DND-41 (cell line): ENCODE data around the gene RNF182.

Experiments used
- ATAC-seq: fragments of 200-7000 bp; cut with Tn5 transposase; 3 replicates; pipeline ENCODE4 v1.9.1; 2021; ENCODE audit warnings: low read depth; ENCODE audit not compliant: insufficient read depth
- DNase-seq: peaks from one replicate; pipeline ENCODE4 v3.0.0-alpha.2; 2020
- H2AFZ ChIP-seq: 2 replicates; pipeline ENCODE4 v1.6.0; 2012; ENCODE audit warnings: low read depth, low read length
- H3K27ac ChIP-seq: 2 replicates; pipeline ENCODE4 v1.5.1; 2012; ENCODE audit warnings: low read length, inconsistent platforms
- H3K27me3 ChIP-seq: fragments of 200-600 bp; sonication (generic); 2 replicates; pipeline ENCODE4 v1.6.0; 2012; ENCODE audit warnings: low read length, mild to moderate bottlenecking, inconsistent platforms; ENCODE audit not compliant: insufficient read depth, poor library complexity
- H3K36me3 ChIP-seq: 2 replicates; pipeline ENCODE4 v1.5.1; 2012; ENCODE audit warnings: low read length, inconsistent platforms; ENCODE audit not compliant: insufficient read depth
- H3K4me1 ChIP-seq: 2 replicates; pipeline ENCODE4 v1.5.1; 2012; ENCODE audit warnings: mild to moderate bottlenecking, low read length; ENCODE audit not compliant: insufficient read depth
- H3K4me2 ChIP-seq: 2 replicates; pipeline ENCODE4 v1.6.0; 2012; ENCODE audit warnings: mild to moderate bottlenecking, moderate library complexity, low read length, inconsistent platforms; ENCODE audit not compliant: insufficient read depth
- H3K4me3 ChIP-seq, 2 experiments: fragments of 200-600 bp in 1 of 2; shearing (Covaris generic) in 1 of 2; 2 replicates each; pipeline ENCODE4 v1.5.1; 2012 to 2016; ENCODE audit warnings: inconsistent platforms in 2 of 2, low read length in 2 of 2, mild to moderate bottlenecking in 2 of 2, low read depth in 1 of 2, moderate library complexity in 1 of 2
- H3K79me2 ChIP-seq: 2 replicates; pipeline ENCODE4 v1.6.0; 2012; ENCODE audit warnings: low read length, inconsistent platforms; ENCODE audit not compliant: insufficient read depth
- H3K9ac ChIP-seq: 2 replicates; pipeline ENCODE4 v1.6.0; 2012; ENCODE audit warnings: low read depth, mild to moderate bottlenecking, inconsistent platforms, low read length, moderate library complexity
- H3K9me3 ChIP-seq: 2 replicates; pipeline ENCODE4 v1.5.1; 2012; ENCODE audit warnings: low read length, moderate library complexity, mild to moderate bottlenecking, inconsistent platforms; ENCODE audit not compliant: insufficient read depth, severe bottlenecking
- H4K20me1 ChIP-seq: 2 replicates; pipeline ENCODE4 v1.6.0; 2012; ENCODE audit warnings: low read length; ENCODE audit not compliant: insufficient read depth
- EZH2 ChIP-seq: IDR thresholded peaks from 3 replicates; pipeline ENCODE4 v1.6.1; 2012; ENCODE audit warnings: borderline replicate concordance, low read depth, mild to moderate bottlenecking, moderate library complexity, low read length, inconsistent platforms; ENCODE audit not compliant: severe bottlenecking
- TF ChIP-seq, protein P1 (sequence below): IDR thresholded peaks from 2 replicates; pipeline ENCODE4 v1.5.1; 2012; ENCODE audit warnings: borderline replicate concordance, low read length, moderate library complexity, mild to moderate bottlenecking; ENCODE audit not compliant: poor library complexity, severe bottlenecking; ENCODE audit errors: extremely low read depth

Gene RNF182

DNA sequence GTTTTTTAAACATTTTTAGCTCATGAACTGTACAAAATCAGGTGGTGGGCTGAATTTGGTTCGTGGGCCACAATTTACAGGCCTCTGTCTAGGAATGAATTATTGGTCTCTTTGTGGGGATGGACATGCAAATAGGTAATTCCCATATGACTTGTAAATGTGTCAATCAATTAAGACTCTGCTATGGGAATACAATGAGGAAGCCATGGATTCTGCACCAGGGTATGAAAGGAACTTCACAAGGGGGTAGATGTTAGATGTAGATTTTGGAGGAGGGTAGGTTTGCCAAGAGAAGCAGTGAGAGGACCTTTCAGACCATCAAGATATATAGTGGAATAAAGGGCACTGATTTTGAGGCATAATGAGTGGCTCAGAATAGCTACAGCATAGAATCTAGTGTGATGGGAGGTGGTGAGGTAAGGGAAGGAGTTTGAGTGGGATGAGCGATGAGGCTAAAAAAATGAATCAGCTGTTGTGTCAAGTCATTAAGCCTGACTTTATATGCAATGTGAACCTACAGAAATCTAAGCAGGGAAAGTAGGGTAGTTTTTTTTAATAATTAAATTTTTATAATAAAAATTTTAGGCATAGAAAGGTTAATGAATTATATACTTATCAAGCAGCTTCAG is 32.6 kb upstream of the RNF182 start:
- no peak overlapping the region for H3K9ac ChIP-seq
- H3K36me3 ChIP-seq = no peaks in the 10 kb centered on the region
- no peaks in the 10 kb centered on the region for H3K4me1 ChIP-seq
- no peaks in the 10 kb centered on the region for H3K79me2 ChIP-seq
- H3K27me3 ChIP-seq = peaks cover 5% of the 10 kb centered on the region
- H3K27ac ChIP-seq = no peak overlapping the region
- no peak overlapping the region for H3K4me3 ChIP-seq
- no peaks in the 10 kb centered on the region for H4K20me1 ChIP-seq
- no peak for DNase-seq
- H2AFZ ChIP-seq = no peak overlapping the region
- TF ChIP-seq EZH2 = no peak
- TF ChIP-seq, protein P1, sequence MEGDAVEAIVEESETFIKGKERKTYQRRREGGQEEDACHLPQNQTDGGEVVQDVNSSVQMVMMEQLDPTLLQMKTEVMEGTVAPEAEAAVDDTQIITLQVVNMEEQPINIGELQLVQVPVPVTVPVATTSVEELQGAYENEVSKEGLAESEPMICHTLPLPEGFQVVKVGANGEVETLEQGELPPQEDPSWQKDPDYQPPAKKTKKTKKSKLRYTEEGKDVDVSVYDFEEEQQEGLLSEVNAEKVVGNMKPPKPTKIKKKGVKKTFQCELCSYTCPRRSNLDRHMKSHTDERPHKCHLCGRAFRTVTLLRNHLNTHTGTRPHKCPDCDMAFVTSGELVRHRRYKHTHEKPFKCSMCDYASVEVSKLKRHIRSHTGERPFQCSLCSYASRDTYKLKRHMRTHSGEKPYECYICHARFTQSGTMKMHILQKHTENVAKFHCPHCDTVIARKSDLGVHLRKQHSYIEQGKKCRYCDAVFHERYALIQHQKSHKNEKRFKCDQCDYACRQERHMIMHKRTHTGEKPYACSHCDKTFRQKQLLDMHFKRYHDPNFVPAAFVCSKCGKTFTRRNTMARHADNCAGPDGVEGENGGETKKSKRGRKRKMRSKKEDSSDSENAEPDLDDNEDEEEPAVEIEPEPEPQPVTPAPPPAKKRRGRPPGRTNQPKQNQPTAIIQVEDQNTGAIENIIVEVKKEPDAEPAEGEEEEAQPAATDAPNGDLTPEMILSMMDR = no peak
- H3K9me3 ChIP-seq = no peaks in the 10 kb centered on the region
- H3K4me2 ChIP-seq = no peak overlapping the region
- ATAC-seq = no peak

DNA sequence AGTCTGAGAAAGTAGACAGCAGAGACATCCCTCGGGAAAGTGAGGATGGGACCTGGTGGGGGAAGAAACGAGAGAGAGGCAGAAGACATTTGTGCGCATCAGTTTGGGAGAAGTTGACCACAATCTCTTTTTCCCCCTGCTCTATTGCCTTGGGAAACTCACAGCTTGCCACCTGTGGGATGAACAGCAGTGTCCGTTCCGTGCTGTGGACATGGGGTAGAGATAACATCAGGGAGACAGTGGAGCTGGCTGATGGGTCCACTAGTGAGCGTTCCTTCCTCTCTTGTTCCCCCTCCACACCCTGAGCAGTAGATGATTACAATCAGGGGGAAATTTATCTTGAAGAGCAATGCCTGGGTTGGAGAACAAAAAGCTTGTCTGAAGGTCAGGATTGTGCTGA is 21.8 kb upstream of the RNF182 start:
- ATAC-seq (no peak), DNase-seq (no peak)
- Histone ChIP-seq H3K9ac (no peak overlapping the region), H2AFZ (no peak overlapping the region), H3K4me3 (no peak overlapping the region), H3K4me1 (no peaks in the 10 kb centered on the region), H3K9me3 (no peaks in the 10 kb centered on the region), H3K27ac (no peak overlapping the region), H3K4me2 (no peak overlapping the region), H3K27me3 (peaks cover 18% of the 10 kb centered on the region), H3K79me2 (no peaks in the 10 kb centered on the region), H4K20me1 (no peaks in the 10 kb centered on the region), H3K36me3 (no peaks in the 10 kb centered on the region)
- TF ChIP-seq, protein P1 = no peak
- TF ChIP-seq EZH2 = no peak

DNA sequence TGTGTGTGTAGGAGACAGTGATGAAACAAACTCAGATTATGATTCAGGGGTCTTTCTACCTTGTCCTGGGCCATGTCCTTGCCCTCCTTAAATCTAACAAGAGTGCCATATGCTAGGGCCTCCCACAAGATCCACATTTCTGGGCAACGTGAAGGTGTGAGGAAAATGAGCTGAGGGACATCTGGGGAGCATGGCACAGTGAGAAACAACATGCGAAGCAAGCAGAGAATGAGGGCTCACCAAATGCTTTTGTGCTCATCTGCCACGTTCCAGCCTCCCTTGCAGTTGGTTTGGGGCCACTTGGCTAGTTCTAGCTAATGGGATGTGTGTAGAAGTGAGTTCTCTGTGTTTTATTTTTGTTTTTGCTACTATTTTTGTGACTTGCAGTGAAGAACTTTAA is 21.4 kb upstream of the RNF182 start:
- H3K4me3 ChIP-seq = no peak overlapping the region
- no peak overlapping the region for H2AFZ ChIP-seq
- peaks cover 17% of the 10 kb centered on the region for H3K27me3 ChIP-seq
- no peaks in the 10 kb centered on the region for H3K4me1 ChIP-seq
- no peak overlapping the region for H3K9ac ChIP-seq
- no peak overlapping the region for H3K4me2 ChIP-seq
- H3K36me3 ChIP-seq = no peaks in the 10 kb centered on the region
- ATAC-seq (no peak), DNase-seq (no peak)
- H3K79me2 ChIP-seq = no peaks in the 10 kb centered on the region
- no peak overlapping the region for H3K27ac ChIP-seq
- no peaks in the 10 kb centered on the region for H4K20me1 ChIP-seq
- H3K9me3 ChIP-seq = no peaks in the 10 kb centered on the region
- no peak for TF ChIP-seq EZH2
- TF ChIP-seq, protein P1 = no peak
